Activated T-helper 9 cell treated with anti-CD3 and anti-CD28 coated beads, Interleukin-2, amount 50 U/mL, for 16 hours (primary cell): ENCODE measurements around the gene PRR36.
"Not testable (repeated sequence)": the region's sequence is repeated elsewhere in the genome, so short reads cannot be mapped to it uniquely, and the experiment has no call there.

Experiments used
- DNase-seq: peaks from one replicate; pipeline ENCODE4 v3.0.0-alpha.2; 2020; ENCODE audit warnings: low read depth

The PRR36 gene

GRCh38 chr19:7859831-7860713 lies 14.1 kb downstream of the PRR36 start:
- DNase-seq = no peak

GRCh38 chr19:7859087-7859486 lies 15.1 kb downstream of the PRR36 start:
- not testable (repeated sequence) for DNase-seq

- no peak for DNase-seq
Measured at GRCh38 chr19:7858109-7858770, 15.9 kb downstream of the PRR36 start.

- DNase-seq = no peak
Measured at GRCh38 chr19:7857727-7858108, 16.5 kb downstream of the PRR36 start.

GRCh38 chr19:7856679-7857663 lies 17.2 kb downstream of the PRR36 start:
- no peak for DNase-seq

GRCh38 chr19:7856109-7856591 lies 18.0 kb downstream of the PRR36 start:
- no peak for DNase-seq

- no peak for DNase-seq
Measured at GRCh38 chr19:7855426-7856108, 18.6 kb downstream of the PRR36 start.

- DNase-seq = no peak
Measured at GRCh38 chr19:7853770-7854128, 20.4 kb downstream of the PRR36 start.

GRCh38 chr19:7852851-7853769 lies 21.1 kb downstream of the PRR36 start:
- DNase-seq = peak; percentile 51

GRCh38 chr19:7851623-7852500 lies 22.3 kb downstream of the PRR36 start:
- no peak for DNase-seq

GRCh38 chr19:7850945-7851622 lies 23.1 kb downstream of the PRR36 start:
- no peak for DNase-seq

- no peak for DNase-seq
Measured at GRCh38 chr19:7850000-7850813, 24.0 kb downstream of the PRR36 start.

- DNase-seq = no peak
Measured at GRCh38 chr19:7849631-7849999, 24.6 kb downstream of the PRR36 start.

GRCh38 chr19:7848779-7849457 lies 25.3 kb downstream of the PRR36 start:
- no peak for DNase-seq

GRCh38 chr19:7847664-7848063 lies 26.5 kb downstream of the PRR36 start:
- no peak for DNase-seq

- DNase-seq = no peak
Measured at GRCh38 chr19:7846155-7846646, 28.0 kb downstream of the PRR36 start.
